Esophagus squamous epithelium (tissue), 4 donors: ENCODE results near the gene MSI1.

Experiments used
- POLR2A ChIP-seq, 4 donors: fragments of 450-650 bp; IDR thresholded peaks; one replicate each; pipeline ENCODE4 v1.6.1; 2017; ENCODE audit warnings: antibody characterized with exemption in 4 of 4, mild to moderate bottlenecking in 4 of 4, moderate library complexity in 3 of 4
- TF ChIP-seq, protein P1 (sequence below), 6 experiments: fragments of 450-650 bp in 4 of 6; fragments of 200-600 bp in 2 of 6; sonication (generic) in 2 of 6; IDR thresholded peaks; one replicate each; pipeline ENCODE4 v1.5.1; 2016 to 2019; ENCODE audit warnings: antibody characterized with exemption in 6 of 6, mild to moderate bottlenecking in 4 of 6, moderate library complexity in 4 of 6

DNA sequence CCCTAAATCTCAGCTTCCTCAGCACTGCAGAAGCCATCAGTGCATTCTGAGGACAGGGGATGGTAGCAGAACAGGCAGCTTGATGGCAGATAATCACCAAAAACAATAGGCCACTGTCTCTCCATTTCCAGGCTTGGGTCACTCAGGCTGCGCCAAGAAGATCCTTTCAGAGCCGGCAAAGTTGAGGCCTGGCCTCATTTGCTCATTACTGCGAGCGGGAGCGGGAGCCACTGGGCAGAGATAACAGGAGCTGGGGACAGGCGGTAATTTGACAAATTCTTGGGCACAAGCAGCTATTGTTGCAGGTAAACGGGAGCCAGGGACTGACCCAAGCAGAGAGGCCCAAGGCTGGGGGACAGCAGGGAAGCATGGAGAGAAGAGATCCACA, 2.1 kb downstream of the MSI1 start:
- TF ChIP-seq, protein P1, sequence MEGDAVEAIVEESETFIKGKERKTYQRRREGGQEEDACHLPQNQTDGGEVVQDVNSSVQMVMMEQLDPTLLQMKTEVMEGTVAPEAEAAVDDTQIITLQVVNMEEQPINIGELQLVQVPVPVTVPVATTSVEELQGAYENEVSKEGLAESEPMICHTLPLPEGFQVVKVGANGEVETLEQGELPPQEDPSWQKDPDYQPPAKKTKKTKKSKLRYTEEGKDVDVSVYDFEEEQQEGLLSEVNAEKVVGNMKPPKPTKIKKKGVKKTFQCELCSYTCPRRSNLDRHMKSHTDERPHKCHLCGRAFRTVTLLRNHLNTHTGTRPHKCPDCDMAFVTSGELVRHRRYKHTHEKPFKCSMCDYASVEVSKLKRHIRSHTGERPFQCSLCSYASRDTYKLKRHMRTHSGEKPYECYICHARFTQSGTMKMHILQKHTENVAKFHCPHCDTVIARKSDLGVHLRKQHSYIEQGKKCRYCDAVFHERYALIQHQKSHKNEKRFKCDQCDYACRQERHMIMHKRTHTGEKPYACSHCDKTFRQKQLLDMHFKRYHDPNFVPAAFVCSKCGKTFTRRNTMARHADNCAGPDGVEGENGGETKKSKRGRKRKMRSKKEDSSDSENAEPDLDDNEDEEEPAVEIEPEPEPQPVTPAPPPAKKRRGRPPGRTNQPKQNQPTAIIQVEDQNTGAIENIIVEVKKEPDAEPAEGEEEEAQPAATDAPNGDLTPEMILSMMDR (IDR thresholded peaks at IDR 0.05): no peak
- no peak for TF ChIP-seq POLR2A (IDR thresholded peaks at IDR 0.05)
